ENCODE data around the gene TLE5. TPM values are rescaled to one million over a fixed set of nuclear protein-coding genes. Genes with fewer than 3 reads are reported as not detected.
A peak's percentile ranks its signal among the peaks of the same experiment; 100 is the strongest.

TLE5 gene
- polyA plus RNA-seq, 1 donor from 2014 or later: 153 TPM

- no peak overlapping the region for H2AFZ ChIP-seq (ENCODE audit: low read depth, low read length)
- no peaks in the 10 kb centered on the region for H3K9me3 ChIP-seq (ENCODE audit: low read length)
- H3K36me3 ChIP-seq (ENCODE audit: insufficient read depth, low read length): no peaks in the 10 kb centered on the region
- peak overlapping the region; percentile 43 for H3K4me3 ChIP-seq (ENCODE audit: low read length)
- H3F3A ChIP-seq (ENCODE audit: insufficient read depth, low read length, poor library complexity, severe bottlenecking): no peaks in the 10 kb centered on the region
- no peak overlapping the region for H3K4me2 ChIP-seq (ENCODE audit: low read length)
- no peaks in the 10 kb centered on the region for H3K27me3 ChIP-seq (ENCODE audit: insufficient read depth, low read depth, low read length)
- TF ChIP-seq EP300 (conservative IDR thresholded peaks at IDR 0.05; ENCODE audit: poor library complexity, severe bottlenecking) (no peak), CTCF (IDR thresholded peaks at IDR 0.05; ENCODE audit: poor library complexity, severe bottlenecking) (peak; percentile 95), MXI1 (conservative IDR thresholded peaks at IDR 0.05; ENCODE audit: poor library complexity, severe bottlenecking) (peak; percentile 43), REST (IDR thresholded peaks at IDR 0.05; ENCODE audit: borderline replicate concordance) (no peak), SMC3 (conservative IDR thresholded peaks at IDR 0.05; ENCODE audit: poor library complexity) (peak; percentile 83), EZH2 (IDR thresholded peaks at IDR 0.05; ENCODE audit: borderline replicate concordance, insufficient read depth, low read length, poor library complexity, severe bottlenecking) (no peak), POLR2AphosphoS5 (IDR thresholded peaks at IDR 0.05) (no peak), RAD21 (conservative IDR thresholded peaks at IDR 0.05) (peak; percentile 81), TAF1 (IDR thresholded peaks at IDR 0.05; ENCODE audit: low read depth) (no peak)
- H3K27ac ChIP-seq (ENCODE audit: low read length): no peak overlapping the region
- H3K79me2 ChIP-seq (replicated peaks; ENCODE audit: insufficient read depth, low read length): no peaks in the 10 kb centered on the region
- H4K20me1 ChIP-seq (ENCODE audit: insufficient read depth): no peaks in the 10 kb centered on the region
- H3K9me2 ChIP-seq (ENCODE audit: insufficient read depth, low read length): no peaks in the 10 kb centered on the region
- no peak overlapping the region for H3K9ac ChIP-seq (ENCODE audit: low read length)
These were observed 13.5 kb upstream of the TLE5 start for GRCh38 chr19:3075605-3076431.

GRCh38 chr19:3073931-3074595, 11.8 kb upstream of the TLE5 start:
- no peak overlapping the region for H3K9ac ChIP-seq (ENCODE audit: low read length)
- H3K27me3 ChIP-seq (ENCODE audit: insufficient read depth, low read depth, low read length): no peaks in the 10 kb centered on the region
- H3K27ac ChIP-seq (ENCODE audit: low read length): no peak overlapping the region
- H3K4me3 ChIP-seq (ENCODE audit: low read length): no peak overlapping the region
- no peaks in the 10 kb centered on the region for H4K20me1 ChIP-seq (ENCODE audit: insufficient read depth)
- no peaks in the 10 kb centered on the region for H3K36me3 ChIP-seq (ENCODE audit: insufficient read depth, low read length)
- H2AFZ ChIP-seq (ENCODE audit: low read depth, low read length): no peak overlapping the region
- no peaks in the 10 kb centered on the region for H3K9me3 ChIP-seq (ENCODE audit: low read length)
- H3K9me2 ChIP-seq (ENCODE audit: insufficient read depth, low read length): no peaks in the 10 kb centered on the region
- no peak overlapping the region for H3K4me2 ChIP-seq (ENCODE audit: low read length)
- H3F3A ChIP-seq (ENCODE audit: insufficient read depth, low read length, poor library complexity, severe bottlenecking): no peaks in the 10 kb centered on the region
- TF ChIP-seq POLR2AphosphoS5 (IDR thresholded peaks at IDR 0.05) (no peak), MXI1 (conservative IDR thresholded peaks at IDR 0.05; ENCODE audit: poor library complexity, severe bottlenecking) (no peak), REST (IDR thresholded peaks at IDR 0.05; ENCODE audit: borderline replicate concordance) (no peak), TAF1 (IDR thresholded peaks at IDR 0.05; ENCODE audit: low read depth) (no peak), RAD21 (conservative IDR thresholded peaks at IDR 0.05) (no peak), CTCF (IDR thresholded peaks at IDR 0.05; ENCODE audit: poor library complexity, severe bottlenecking) (no peak), EP300 (conservative IDR thresholded peaks at IDR 0.05; ENCODE audit: poor library complexity, severe bottlenecking) (no peak)
- H3K79me2 ChIP-seq (replicated peaks; ENCODE audit: insufficient read depth, low read length): no peaks in the 10 kb centered on the region
